NB4 (cell line): Measurements from ENCODE around the gene CTNNA2.

Source experiments
- POLR2A ChIP-seq: IDR thresholded peaks from 2 replicates; pipeline ENCODE4 v1.6.1; 2011; ENCODE audit warnings: mild to moderate bottlenecking; ENCODE audit not compliant: insufficient read length; ENCODE audit errors: extremely low read depth
- TF ChIP-seq, protein P1 (sequence below): IDR thresholded peaks from one replicate; pipeline ENCODE4 v1.5.1; 2012; ENCODE audit warnings: low read depth, low read length
- TF ChIP-seq, protein P2 (sequence below): IDR thresholded peaks from 2 replicates; pipeline ENCODE4 v1.6.1; 2011; ENCODE audit warnings: low read depth, low read length

DNA sequence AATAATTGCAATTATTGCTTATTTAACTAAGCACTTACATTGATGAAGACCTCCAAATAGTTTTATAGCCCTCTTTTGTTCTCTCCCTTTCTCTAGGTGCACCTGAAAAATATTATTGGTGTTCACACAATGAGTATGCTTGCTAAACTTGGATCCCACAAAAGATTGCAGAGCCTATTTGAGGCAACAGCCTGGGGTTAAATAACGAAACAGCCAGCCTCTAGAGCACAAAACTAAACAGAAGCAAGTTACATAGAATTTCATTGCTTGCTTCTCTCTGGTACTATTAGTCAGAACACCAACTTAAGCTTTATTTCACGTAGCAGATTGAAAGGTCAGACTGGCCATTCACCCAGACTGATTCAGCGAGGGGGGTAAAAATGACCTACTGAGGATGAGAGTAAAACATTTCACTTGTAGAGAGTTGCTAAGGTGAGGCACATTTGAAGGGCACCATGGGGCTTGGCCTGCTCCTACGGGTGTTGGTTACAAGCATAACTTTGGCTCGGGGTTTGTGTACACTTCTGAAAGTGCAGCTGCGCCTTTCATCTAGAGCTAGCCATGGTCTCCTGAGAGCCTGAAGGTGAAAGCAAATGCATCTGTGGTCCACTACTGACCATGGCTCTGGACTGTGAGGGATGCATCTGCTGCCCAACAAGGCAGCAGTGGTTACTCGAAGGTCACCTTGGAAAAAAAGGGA lies 1016.8 kb downstream of the CTNNA2 start:
- TF ChIP-seq, protein P1, sequence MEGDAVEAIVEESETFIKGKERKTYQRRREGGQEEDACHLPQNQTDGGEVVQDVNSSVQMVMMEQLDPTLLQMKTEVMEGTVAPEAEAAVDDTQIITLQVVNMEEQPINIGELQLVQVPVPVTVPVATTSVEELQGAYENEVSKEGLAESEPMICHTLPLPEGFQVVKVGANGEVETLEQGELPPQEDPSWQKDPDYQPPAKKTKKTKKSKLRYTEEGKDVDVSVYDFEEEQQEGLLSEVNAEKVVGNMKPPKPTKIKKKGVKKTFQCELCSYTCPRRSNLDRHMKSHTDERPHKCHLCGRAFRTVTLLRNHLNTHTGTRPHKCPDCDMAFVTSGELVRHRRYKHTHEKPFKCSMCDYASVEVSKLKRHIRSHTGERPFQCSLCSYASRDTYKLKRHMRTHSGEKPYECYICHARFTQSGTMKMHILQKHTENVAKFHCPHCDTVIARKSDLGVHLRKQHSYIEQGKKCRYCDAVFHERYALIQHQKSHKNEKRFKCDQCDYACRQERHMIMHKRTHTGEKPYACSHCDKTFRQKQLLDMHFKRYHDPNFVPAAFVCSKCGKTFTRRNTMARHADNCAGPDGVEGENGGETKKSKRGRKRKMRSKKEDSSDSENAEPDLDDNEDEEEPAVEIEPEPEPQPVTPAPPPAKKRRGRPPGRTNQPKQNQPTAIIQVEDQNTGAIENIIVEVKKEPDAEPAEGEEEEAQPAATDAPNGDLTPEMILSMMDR: no peak
- TF ChIP-seq, protein P2, sequence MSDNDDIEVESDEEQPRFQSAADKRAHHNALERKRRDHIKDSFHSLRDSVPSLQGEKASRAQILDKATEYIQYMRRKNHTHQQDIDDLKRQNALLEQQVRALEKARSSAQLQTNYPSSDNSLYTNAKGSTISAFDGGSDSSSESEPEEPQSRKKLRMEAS: no peak
- no peak for TF ChIP-seq POLR2A
